K562 (cell line): ENCODE data around the gene NRROS. TPM values are rescaled to one million over a fixed set of nuclear protein-coding genes. Genes with fewer than 3 reads are reported as not detected.

Experiments
- ATAC-seq: fragments of 200-7000 bp; cut with Tn5 transposase; 3 replicates; pipeline ENCODE4 v1.9.1; 2020; ENCODE audit warnings: moderate library complexity
- BruUV-seq: library from RNA; stranded (reverse); fragments of 400-500 nt; replicated peaks from 2 replicates; lab custom pipeline; 2021; lab: Mats Ljungman, UMichigan
- CTCF ChIA-PET: fragments of 300-600 bp; formaldehyde crosslinking; extraction: SDS; loops from one replicate; lab custom pipeline; 2021; ENCODE audit warnings: low intra/inter-chr PET ratio; lab: Yijun Ruan, JAX
- POLR2A ChIA-PET: fragments of 300-600, 350-650 bp; sonication (Branson Sonifier 250); formaldehyde crosslinking; extraction: SDS; loops from one replicate; lab custom pipeline; 2021; ENCODE audit warnings: antibody characterized with exemption, inconsistent platforms; lab: Yijun Ruan, JAX
- DNase-seq, 4 experiments: peaks; one replicate each; pipeline versions ENCODE4 v3.0.0 to v3.0.0-alpha.2; 2011 to 2018; ENCODE audit warnings: low spot score in 3 of 4, mixed read lengths in 3 of 4; ENCODE audit errors: extremely low read depth in 1 of 4
- FAIRE-seq: peaks from 2 replicates; lab custom pipeline; 2011; peaks lifted over from hg19 to GRCh38; lab: Jason Lieb, UNC
- H2AFZ ChIP-seq: 2 replicates; pipeline ENCODE4 v1.6.0; 2011; ENCODE audit warnings: low read depth, low read length, control low read depth, inconsistent platforms
- H3K27ac ChIP-seq: fragments of 200-600 bp; 3 replicates; pipeline ENCODE4 v1.8.0; 2011; ENCODE audit warnings: low read depth, mild to moderate bottlenecking, control low read depth, inconsistent platforms, low read length, moderate library complexity, mixed read lengths; ENCODE audit errors: extremely low read depth
- H3K27me3 ChIP-seq, 2 experiments: fragments of 300-600 bp in 1 of 2; 2 replicates in 1 of 2; 3 replicates in 1 of 2; pipeline versions ENCODE4 v1.6.0 to v1.8.0; 2011; ENCODE audit warnings: inconsistent platforms in 2 of 2, low read length in 2 of 2, mild to moderate bottlenecking in 1 of 2, mixed read lengths in 1 of 2, moderate library complexity in 1 of 2; ENCODE audit not compliant: control insufficient read depth in 2 of 2, insufficient read depth in 2 of 2
- H3K36me3 ChIP-seq: fragments of 300-600 bp; 3 replicates; pipeline ENCODE4 v1.8.0; 2011; ENCODE audit warnings: mild to moderate bottlenecking, low read length, inconsistent platforms; ENCODE audit not compliant: control insufficient read depth, insufficient read depth
- H3K4me1 ChIP-seq, 2 experiments: fragments of 200-600 bp in 1 of 2; replicated peaks in 1 of 2; 2 replicates in 1 of 2; 3 replicates in 1 of 2; pipeline versions ENCODE4 v1.5.1 to v1.8.0; 2011; ENCODE audit warnings: inconsistent platforms in 2 of 2, low read length in 2 of 2, mild to moderate bottlenecking in 1 of 2, mixed read lengths in 1 of 2, moderate library complexity in 1 of 2; ENCODE audit not compliant: control insufficient read depth in 2 of 2, insufficient read depth in 2 of 2
- H3K4me2 ChIP-seq: 2 replicates; pipeline ENCODE4 v1.6.1; 2011; ENCODE audit warnings: low read length, control low read depth, inconsistent platforms, mixed read lengths; ENCODE audit not compliant: insufficient read depth
- H3K4me3 ChIP-seq: fragments of 200-600 bp; sonication (generic), shearing (Covaris generic); 2 replicates; pipeline ENCODE4 v1.5.1; 2016; ENCODE audit warnings: control low read depth, inconsistent platforms
- H3K79me2 ChIP-seq: fragments of 200-600 bp; 3 replicates; pipeline ENCODE4 v1.8.0; 2011; ENCODE audit warnings: low read length, inconsistent platforms; ENCODE audit not compliant: control insufficient read depth, insufficient read depth
- H3K9ac ChIP-seq, 2 experiments: 2 replicates each; pipeline versions ENCODE4 v1.6.0 to v1.6.1; 2011; ENCODE audit warnings: low read depth in 2 of 2, low read length in 2 of 2, control low read depth in 1 of 2, inconsistent platforms in 1 of 2, mild to moderate bottlenecking in 1 of 2, mixed read lengths in 1 of 2; ENCODE audit not compliant: insufficient read depth in 1 of 2
- H3K9me1 ChIP-seq: one replicate; pipeline ENCODE4 v1.6.0; 2011; ENCODE audit warnings: inconsistent platforms, mild to moderate bottlenecking, low read length, moderate library complexity; ENCODE audit not compliant: control insufficient read depth, insufficient read depth
- H3K9me3 ChIP-seq: replicated peaks from 2 replicates; pipeline ENCODE4 v1.5.1; 2011; ENCODE audit warnings: low read depth, low read length, inconsistent platforms; ENCODE audit not compliant: control insufficient read depth, insufficient read depth
- H4K20me1 ChIP-seq: replicated peaks from 2 replicates; pipeline ENCODE4 v1.6.1; 2011; ENCODE audit warnings: low read length, inconsistent platforms, mixed read lengths; ENCODE audit not compliant: control insufficient read depth, insufficient read depth
- CBFA2T3 ChIP-seq: fragments of 450-650 bp; IDR thresholded peaks from 2 replicates; pipeline ENCODE4 v1.6.1; 2017
- CBX2 ChIP-seq: fragments of 200-600 bp; sonication (generic); IDR thresholded peaks from one replicate; pipeline ENCODE4 v1.6.1; 2012; ENCODE audit warnings: mild to moderate bottlenecking, low read length, inconsistent platforms; ENCODE audit not compliant: insufficient read depth, poor library complexity, severe bottlenecking
- CTBP1 ChIP-seq: fragments of 450-650 bp; IDR thresholded peaks from 2 replicates; pipeline ENCODE4 v1.6.1; 2016; ENCODE audit warnings: borderline replicate concordance
- GTF2B ChIP-seq: IDR thresholded peaks from 2 replicates; pipeline ENCODE4 v1.6.1; 2011; ENCODE audit not compliant: insufficient read length; ENCODE audit errors: extremely low read depth
- HDAC2 ChIP-seq: fragments of 450-650 bp; IDR thresholded peaks from 2 replicates; pipeline ENCODE4 v1.6.1; 2016; ENCODE audit warnings: mild to moderate bottlenecking
- NCOA6 ChIP-seq: fragments of 450-650 bp; IDR thresholded peaks from 2 replicates; pipeline ENCODE4 v1.6.1; 2017; ENCODE audit warnings: mild to moderate bottlenecking
- ZC3H11A ChIP-seq: IDR thresholded peaks from 2 replicates; pipeline ENCODE4 v1.6.1; 2012; ENCODE audit warnings: low read depth, low read length, improper control_type of control experiment
- ZNF780A ChIP-seq: fragments of 250-450 bp; sonication (Bioruptor Pico); IDR thresholded peaks from 2 replicates; pipeline ENCODE4 v1.5.0; 2021; ENCODE audit warnings: mild to moderate bottlenecking
- WGBS: fragments of 100-300 bp; shearing (Covaris generic); methylation state at CpG from one replicate; pipeline ENCODE4 v1.1.6; 2016; ENCODE audit warnings: low coverage, mixed read lengths; ENCODE audit not compliant: insufficient coverage; ENCODE audit errors: missing lambda C conversion rate; 5-methylcytosine and 5-hydroxymethylcytosine counted together
- in situ Hi-C: fragments of 300-500 bp; cut with MboI; formaldehyde crosslinking; loops from 4 replicates; pipeline ENCODE4 v1.15.0; 2018; ENCODE audit warnings: inconsistent platforms, mixed read lengths
- intact Hi-C: fragments of 100-400 bp; cut with micrococcal nuclease; formaldehyde crosslinking; loops from 2 replicates; pipeline ENCODE4 v1.14.2; 2022
- polyA plus RNA-seq, 8 experiments: library from polyadenylated mRNA; depleted of rRNA in 4 of 8; stranded (reverse) in 5 of 8; unstranded in 3 of 8; fragments of >200 nt; fragmentation: Nextera tagmentation in 2 of 8; fragmentation: Illumina TruSeq in 1 of 8; extraction: Ambion mirVana in 2 of 8; extraction: Trizol in 1 of 8; gene quantifications; 2 replicates each; pipeline versions ENCODE4 v1.2.1 to v1.2.3, GENCODE V29; 2011 to 2014; ENCODE audit warnings: inconsistent platforms in 1 of 8, missing spikeins in 1 of 8
- total RNA-seq, 7 experiments: library from RNA; depleted of rRNA in 6 of 7; stranded (reverse); fragments of >200 nt in 6 of 7; fragmentation: Illumina TruSeq in 2 of 7; extraction: Trizol in 2 of 7; gene quantifications; 2 replicates each; pipeline versions ENCODE4 v1.2.1 to v1.2.3, GENCODE V29; 2011 to 2021; ENCODE audit warnings: low replicate concordance in 1 of 7
- TF ChIP-seq, protein P1 (sequence below), 3 experiments: fragments of 200-800 bp in 1 of 3; fragments of 250-450 bp in 1 of 3; fragments of 450-650 bp in 1 of 3; sonication (Bioruptor Pico) in 1 of 3; sonication (Bioruptor generic) in 1 of 3; formaldehyde crosslinking in 1 of 3; IDR thresholded peaks; 2 replicates each; pipeline versions ENCODE4 v1.6.1 to v1.8.0; 2016 to 2022; ENCODE audit warnings: mild to moderate bottlenecking in 2 of 3, missing genetic modification characterization in 2 of 3, missing compliant biosample characterization in 1 of 3, moderate library complexity in 1 of 3
- TF ChIP-seq, protein P2 (sequence below): fragments of 450-650 bp; IDR thresholded peaks from 2 replicates; pipeline ENCODE4 v1.7.1; 2018; ENCODE audit warnings: mild to moderate bottlenecking, low read depth; ENCODE audit not compliant: partially characterized antibody

Gene NRROS
- total and polyA plus RNA-seq, 9 of the 15 experiments (the other 6 are each of a cell fraction or from before 2014, with no cell fraction given), result 0.34 to 13.8 (median 3.8) TPM

GRCh38 chr3:196666001-196666867 lies 26.7 kb downstream of the NRROS start:
- BruUV-seq, result no TSS peak
- Histone ChIP-seq H3K36me3 (peaks cover 6% of the 10 kb centered on the region; the same call in 2 of the 3 replicates), H4K20me1 (no peaks in the 10 kb centered on the region), H3K79me2 (no peaks in the 10 kb centered on the region), H3K27ac (no peak overlapping the region), H3K4me2 (no peak overlapping the region), H2AFZ (peak overlapping the region; percentile 37; the same call in 1 of the 2 replicates), H3K9me1 (no peaks in the 10 kb centered on the region), H3K4me3 (no peak overlapping the region), H3K9ac (peak overlapping the region in 1 of 2 experiments; percentile 5; a peak in 1 of 4 replicates), H3K4me1 (peaks cover 22 to 25% of the 10 kb centered on the region in 2 experiments), H3K9me3 (no peaks in the 10 kb centered on the region), H3K27me3 (no peaks in the 10 kb centered on the region)
- ATAC-seq (no peak; the same call in none of the 3 replicates), FAIRE-seq (no peak), DNase-seq (no peak)
- in situ Hi-C loops (no loop called here), intact Hi-C loops (no loop called here)
- no peak for TF ChIP-seq CBX2
- TF ChIP-seq, protein P1, sequence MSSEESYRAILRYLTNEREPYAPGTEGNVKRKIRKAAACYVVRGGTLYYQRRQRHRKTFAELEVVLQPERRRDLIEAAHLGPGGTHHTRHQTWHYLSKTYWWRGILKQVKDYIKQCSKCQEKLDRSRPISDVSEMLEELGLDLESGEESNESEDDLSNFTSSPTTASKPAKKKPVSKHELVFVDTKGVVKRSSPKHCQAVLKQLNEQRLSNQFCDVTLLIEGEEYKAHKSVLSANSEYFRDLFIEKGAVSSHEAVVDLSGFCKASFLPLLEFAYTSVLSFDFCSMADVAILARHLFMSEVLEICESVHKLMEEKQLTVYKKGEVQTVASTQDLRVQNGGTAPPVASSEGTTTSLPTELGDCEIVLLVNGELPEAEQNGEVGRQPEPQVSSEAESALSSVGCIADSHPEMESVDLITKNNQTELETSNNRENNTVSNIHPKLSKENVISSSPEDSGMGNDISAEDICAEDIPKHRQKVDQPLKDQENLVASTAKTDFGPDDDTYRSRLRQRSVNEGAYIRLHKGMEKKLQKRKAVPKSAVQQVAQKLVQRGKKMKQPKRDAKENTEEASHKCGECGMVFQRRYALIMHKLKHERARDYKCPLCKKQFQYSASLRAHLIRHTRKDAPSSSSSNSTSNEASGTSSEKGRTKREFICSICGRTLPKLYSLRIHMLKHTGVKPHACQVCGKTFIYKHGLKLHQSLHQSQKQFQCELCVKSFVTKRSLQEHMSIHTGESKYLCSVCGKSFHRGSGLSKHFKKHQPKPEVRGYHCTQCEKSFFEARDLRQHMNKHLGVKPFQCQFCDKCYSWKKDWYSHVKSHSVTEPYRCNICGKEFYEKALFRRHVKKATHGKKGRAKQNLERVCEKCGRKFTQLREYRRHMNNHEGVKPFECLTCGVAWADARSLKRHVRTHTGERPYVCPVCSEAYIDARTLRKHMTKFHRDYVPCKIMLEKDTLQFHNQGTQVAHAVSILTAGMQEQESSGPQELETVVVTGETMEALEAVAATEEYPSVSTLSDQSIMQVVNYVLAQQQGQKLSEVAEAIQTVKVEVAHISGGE (CRISPR knock-in tag; IDR thresholded peaks at IDR 0.05), result no peak
- no peak for TF ChIP-seq ZC3H11A
- no peak for TF ChIP-seq HDAC2
- no peak for TF ChIP-seq GTF2B
- 0 out of 2 replicates have a peak, but pooled peaks have one; percentile 7 for TF ChIP-seq CBFA2T3
- TF ChIP-seq NCOA6, result no peak
- TF ChIP-seq, protein P2, sequence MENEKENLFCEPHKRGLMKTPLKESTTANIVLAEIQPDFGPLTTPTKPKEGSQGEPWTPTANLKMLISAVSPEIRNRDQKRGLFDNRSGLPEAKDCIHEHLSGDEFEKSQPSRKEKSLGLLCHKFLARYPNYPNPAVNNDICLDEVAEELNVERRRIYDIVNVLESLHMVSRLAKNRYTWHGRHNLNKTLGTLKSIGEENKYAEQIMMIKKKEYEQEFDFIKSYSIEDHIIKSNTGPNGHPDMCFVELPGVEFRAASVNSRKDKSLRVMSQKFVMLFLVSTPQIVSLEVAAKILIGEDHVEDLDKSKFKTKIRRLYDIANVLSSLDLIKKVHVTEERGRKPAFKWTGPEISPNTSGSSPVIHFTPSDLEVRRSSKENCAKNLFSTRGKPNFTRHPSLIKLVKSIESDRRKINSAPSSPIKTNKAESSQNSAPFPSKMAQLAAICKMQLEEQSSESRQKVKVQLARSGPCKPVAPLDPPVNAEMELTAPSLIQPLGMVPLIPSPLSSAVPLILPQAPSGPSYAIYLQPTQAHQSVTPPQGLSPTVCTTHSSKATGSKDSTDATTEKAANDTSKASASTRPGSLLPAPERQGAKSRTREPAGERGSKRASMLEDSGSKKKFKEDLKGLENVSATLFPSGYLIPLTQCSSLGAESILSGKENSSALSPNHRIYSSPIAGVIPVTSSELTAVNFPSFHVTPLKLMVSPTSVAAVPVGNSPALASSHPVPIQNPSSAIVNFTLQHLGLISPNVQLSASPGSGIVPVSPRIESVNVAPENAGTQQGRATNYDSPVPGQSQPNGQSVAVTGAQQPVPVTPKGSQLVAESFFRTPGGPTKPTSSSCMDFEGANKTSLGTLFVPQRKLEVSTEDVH, result no peak
- TF ChIP-seq ZNF780A, result no peak
- TF ChIP-seq CTBP1, result 0 out of 2 replicates have a peak, but pooled peaks have one; percentile 10
- CTCF ChIA-PET, result no interaction called here
- 61% methylated on average over 23 of the region's 23 CpGs for WGBS
- POLR2A ChIA-PET, result interaction anchor here (1.1 to 1.3 kb wide), 2 partner anchors 11 to 22 kb away, joined by 3 to 4 read pairs; no protein-coding TSS in a partner anchor
